NT2/D1 (cell line): ENCODE data around the gene CHST9.

ENCODE experiments used
- SUZ12 ChIP-seq: IDR thresholded peaks from 2 replicates; pipeline ENCODE4 v1.6.1; 2011; ENCODE audit not compliant: insufficient read length, insufficient read depth; ENCODE audit errors: extremely low read depth
- YY1 ChIP-seq: IDR thresholded peaks from 2 replicates; pipeline ENCODE4 v1.6.1; 2011; ENCODE audit not compliant: insufficient read length, insufficient read depth
- ZNF274 ChIP-seq: IDR thresholded peaks from 2 replicates; pipeline ENCODE4 v1.6.1; 2011; ENCODE audit warnings: mild to moderate bottlenecking, low read depth, low read length

- TF ChIP-seq SUZ12 = no peak
- no peak for TF ChIP-seq ZNF274
- TF ChIP-seq YY1 = no peak
Observed at GRCh38 chr18:26868968-26869586, 316.0 kb downstream of the CHST9 start.
